ENCODE results near the gene FOCAD. TPM values are rescaled to one million over a fixed set of nuclear protein-coding genes. Genes with fewer than 3 reads are reported as not detected.

Gene FOCAD
- total RNA-seq, 4 donors from 2014 or later = 15.7 to 39.9 (median 25.4) TPM

- WGBS, 2 donors = 44% methylated on average over 3 of the region's 3 CpGs
- Histone ChIP-seq H3K4me3 (no peak overlapping the region), H3K36me3 (peaks cover 0 to 27% (median 0%) of the 10 kb centered on the region in 3 donors), H3K9me3 (no peaks in the 10 kb centered on the region), H3K27me3 (no peaks in the 10 kb centered on the region), H3K27ac (peak overlapping the region in 2 of 4 donors; percentile 18 to 61), H3K4me1 (peaks cover 0 to 15% (median 0%) of the 10 kb centered on the region in 4 donors)
- DNase-seq (ENCODE audit: low spot score in 2 of 2) = no peak
- TF ChIP-seq, protein P1, sequence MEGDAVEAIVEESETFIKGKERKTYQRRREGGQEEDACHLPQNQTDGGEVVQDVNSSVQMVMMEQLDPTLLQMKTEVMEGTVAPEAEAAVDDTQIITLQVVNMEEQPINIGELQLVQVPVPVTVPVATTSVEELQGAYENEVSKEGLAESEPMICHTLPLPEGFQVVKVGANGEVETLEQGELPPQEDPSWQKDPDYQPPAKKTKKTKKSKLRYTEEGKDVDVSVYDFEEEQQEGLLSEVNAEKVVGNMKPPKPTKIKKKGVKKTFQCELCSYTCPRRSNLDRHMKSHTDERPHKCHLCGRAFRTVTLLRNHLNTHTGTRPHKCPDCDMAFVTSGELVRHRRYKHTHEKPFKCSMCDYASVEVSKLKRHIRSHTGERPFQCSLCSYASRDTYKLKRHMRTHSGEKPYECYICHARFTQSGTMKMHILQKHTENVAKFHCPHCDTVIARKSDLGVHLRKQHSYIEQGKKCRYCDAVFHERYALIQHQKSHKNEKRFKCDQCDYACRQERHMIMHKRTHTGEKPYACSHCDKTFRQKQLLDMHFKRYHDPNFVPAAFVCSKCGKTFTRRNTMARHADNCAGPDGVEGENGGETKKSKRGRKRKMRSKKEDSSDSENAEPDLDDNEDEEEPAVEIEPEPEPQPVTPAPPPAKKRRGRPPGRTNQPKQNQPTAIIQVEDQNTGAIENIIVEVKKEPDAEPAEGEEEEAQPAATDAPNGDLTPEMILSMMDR (IDR thresholded peaks at IDR 0.05) = no peak
- no peak for TF ChIP-seq EP300 (IDR thresholded peaks at IDR 0.05)
- no peak for TF ChIP-seq POLR2A (IDR thresholded peaks at IDR 0.05)
Measured at GRCh38 chr9:20980832-20981455, 296.9 kb downstream of the FOCAD start.

- TF ChIP-seq EP300 (IDR thresholded peaks at IDR 0.05) (no peak), POLR2A (IDR thresholded peaks at IDR 0.05) (no peak)
- TF ChIP-seq, protein P1 (IDR thresholded peaks at IDR 0.05) = no peak
- no peak overlapping the region for H3K4me3 ChIP-seq
- no peaks in the 10 kb centered on the region for H3K9me3 ChIP-seq
- no peaks in the 10 kb centered on the region for H3K27me3 ChIP-seq
- WGBS, 2 donors = 10 to 16% methylated on average over 2 of the region's 2 CpGs
- H3K4me1 ChIP-seq = peaks cover 0 to 15% (median 0%) of the 10 kb centered on the region in 4 donors
- H3K27ac ChIP-seq = peak overlapping the region in 1 of 4 donors; percentile 61
- DNase-seq (ENCODE audit: low spot score in 2 of 2) = no peak
- H3K36me3 ChIP-seq = peaks cover 0 to 24% (median 0%) of the 10 kb centered on the region in 3 donors
Measured at GRCh38 chr9:20981486-20981885, 297.4 kb downstream of the FOCAD start.

GRCh38 chr9:20984506-20984905 is 300.4 kb downstream of the FOCAD start:
- H3K36me3 ChIP-seq = peaks cover 0 to 6% (median 0%) of the 10 kb centered on the region in 3 donors
- no peaks in the 10 kb centered on the region for H3K27me3 ChIP-seq
- no peak overlapping the region for H3K4me3 ChIP-seq
- no peak overlapping the region for H3K27ac ChIP-seq
- TF ChIP-seq EP300 (IDR thresholded peaks at IDR 0.05) (no peak), POLR2A (IDR thresholded peaks at IDR 0.05) (no peak)
- TF ChIP-seq, protein P1 (IDR thresholded peaks at IDR 0.05) = no peak
- WGBS, 2 donors = 62% methylated on average over 3 of the region's 3 CpGs
- H3K4me1 ChIP-seq = peaks cover 0 to 19% (median 0%) of the 10 kb centered on the region in 4 donors
- H3K9me3 ChIP-seq = no peaks in the 10 kb centered on the region
- DNase-seq (ENCODE audit: low spot score in 2 of 2) = no peak

GRCh38 chr9:20985851-20986600 is 302.0 kb downstream of the FOCAD start:
- peaks cover 0 to 11% (median 0%) of the 10 kb centered on the region in 4 donors for H3K4me1 ChIP-seq
- no peak overlapping the region for H3K27ac ChIP-seq
- H3K9me3 ChIP-seq = no peaks in the 10 kb centered on the region
- no peak for DNase-seq (ENCODE audit: low spot score in 2 of 2)
- WGBS, 2 donors = 81 to 86% methylated on average over 6 of the region's 6 CpGs
- peaks cover 0 to 16% (median 0%) of the 10 kb centered on the region in 3 donors for H3K36me3 ChIP-seq
- no peak for TF ChIP-seq EP300 (IDR thresholded peaks at IDR 0.05)
- TF ChIP-seq, protein P1 (IDR thresholded peaks at IDR 0.05) = no peak
- no peak for TF ChIP-seq POLR2A (IDR thresholded peaks at IDR 0.05)
- H3K4me3 ChIP-seq = no peak overlapping the region
- H3K27me3 ChIP-seq = no peaks in the 10 kb centered on the region

GRCh38 chr9:20987521-20987920 is 303.5 kb downstream of the FOCAD start:
- no peaks in the 10 kb centered on the region for H3K27me3 ChIP-seq
- H3K27ac ChIP-seq = no peak overlapping the region
- peaks cover 0 to 20% (median 0%) of the 10 kb centered on the region in 3 donors for H3K36me3 ChIP-seq
- WGBS, 2 donors = 54 to 62% methylated on average over 1 of the region's 1 CpG
- peaks cover 0 to 4% (median 0%) of the 10 kb centered on the region in 4 donors for H3K4me1 ChIP-seq
- H3K9me3 ChIP-seq = no peaks in the 10 kb centered on the region
- no peak overlapping the region for H3K4me3 ChIP-seq
- DNase-seq (ENCODE audit: low spot score in 2 of 2) = no peak
- TF ChIP-seq POLR2A (IDR thresholded peaks at IDR 0.05) (no peak), EP300 (IDR thresholded peaks at IDR 0.05) (no peak)
- TF ChIP-seq, protein P1 (IDR thresholded peaks at IDR 0.05) = no peak
